ENCODE data around the gene FNDC3A.

Gene FNDC3A

GRCh38 chr13:49217962-49218492 lies 242.3 kb downstream of the FNDC3A start:
- Histone ChIP-seq H2AFZ (ENCODE audit: low read depth, low read length) (no peak overlapping the region), H3K27me3 (ENCODE audit: insufficient read depth, low read length, poor library complexity) (no peaks in the 10 kb centered on the region), H3K4me1 (ENCODE audit: insufficient read depth, low read length) (peaks cover 40% of the 10 kb centered on the region), H3K36me3 (ENCODE audit: insufficient read depth, low read length) (no peaks in the 10 kb centered on the region), H3K79me2 (ENCODE audit: insufficient read depth, low read length) (no peaks in the 10 kb centered on the region), H3K9ac (ENCODE audit: low read depth, low read length) (no peak overlapping the region), H3K9me3 (ENCODE audit: insufficient read depth, low read length, severe bottlenecking) (no peaks in the 10 kb centered on the region), H3K27ac (ENCODE audit: low read length) (no peak overlapping the region), H3K4me2 (ENCODE audit: insufficient read depth, low read length) (no peak overlapping the region), H4K20me1 (ENCODE audit: insufficient read depth, low read length) (no peaks in the 10 kb centered on the region), H3K4me3 (ENCODE audit: low read depth in 1 of 2, low read length in 2 of 2) (no peak overlapping the region)
- TF ChIP-seq EZH2 (IDR thresholded peaks at IDR 0.05; ENCODE audit: borderline replicate concordance, low read depth, low read length, severe bottlenecking), result no peak
- no peak for ATAC-seq (ENCODE audit: insufficient read depth, low read depth)
- DNase-seq, result no peak

- Histone ChIP-seq H4K20me1 (ENCODE audit: insufficient read depth, low read length) (no peaks in the 10 kb centered on the region), H3K9ac (ENCODE audit: low read depth, low read length) (no peak overlapping the region), H2AFZ (ENCODE audit: low read depth, low read length) (no peak overlapping the region), H3K27ac (ENCODE audit: low read length) (no peak overlapping the region), H3K4me2 (ENCODE audit: insufficient read depth, low read length) (no peak overlapping the region), H3K36me3 (ENCODE audit: insufficient read depth, low read length) (no peaks in the 10 kb centered on the region), H3K9me3 (ENCODE audit: insufficient read depth, low read length, severe bottlenecking) (no peaks in the 10 kb centered on the region), H3K4me1 (ENCODE audit: insufficient read depth, low read length) (peaks cover 35% of the 10 kb centered on the region), H3K27me3 (ENCODE audit: insufficient read depth, low read length, poor library complexity) (no peaks in the 10 kb centered on the region), H3K79me2 (ENCODE audit: insufficient read depth, low read length) (no peaks in the 10 kb centered on the region), H3K4me3 (ENCODE audit: low read depth in 1 of 2, low read length in 2 of 2) (no peak overlapping the region)
- TF ChIP-seq EZH2 (IDR thresholded peaks at IDR 0.05; ENCODE audit: borderline replicate concordance, low read depth, low read length, severe bottlenecking) (no peak), CTCF (IDR thresholded peaks at IDR 0.05; ENCODE audit: borderline replicate concordance, extremely low read depth, low read length, poor library complexity, severe bottlenecking) (no peak)
- ATAC-seq (ENCODE audit: insufficient read depth, low read depth) (no peak), DNase-seq (no peak)
Observed at GRCh38 chr13:49218493-49219051, 242.9 kb downstream of the FNDC3A start.

- Histone ChIP-seq H3K9ac (ENCODE audit: low read depth, low read length) (no peak overlapping the region), H3K79me2 (ENCODE audit: insufficient read depth, low read length) (no peaks in the 10 kb centered on the region), H3K4me1 (ENCODE audit: insufficient read depth, low read length) (peaks cover 24% of the 10 kb centered on the region), H4K20me1 (ENCODE audit: insufficient read depth, low read length) (no peaks in the 10 kb centered on the region), H3K4me2 (ENCODE audit: insufficient read depth, low read length) (no peak overlapping the region), H3K9me3 (ENCODE audit: insufficient read depth, low read length, severe bottlenecking) (no peaks in the 10 kb centered on the region), H3K36me3 (ENCODE audit: insufficient read depth, low read length) (no peaks in the 10 kb centered on the region), H3K27ac (ENCODE audit: low read length) (no peak overlapping the region), H3K4me3 (ENCODE audit: low read depth in 1 of 2, low read length in 2 of 2) (no peak overlapping the region), H2AFZ (ENCODE audit: low read depth, low read length) (no peak overlapping the region), H3K27me3 (ENCODE audit: insufficient read depth, low read length, poor library complexity) (no peaks in the 10 kb centered on the region)
- DNase-seq (no peak), ATAC-seq (ENCODE audit: insufficient read depth, low read depth) (no peak)
- TF ChIP-seq EZH2 (IDR thresholded peaks at IDR 0.05; ENCODE audit: borderline replicate concordance, low read depth, low read length, severe bottlenecking), result no peak
- no peak for TF ChIP-seq CTCF (IDR thresholded peaks at IDR 0.05; ENCODE audit: borderline replicate concordance, extremely low read depth, low read length, poor library complexity, severe bottlenecking)
Observed at GRCh38 chr13:49219647-49220035, 243.9 kb downstream of the FNDC3A start.

GRCh38 chr13:49220036-49220855 lies 244.5 kb downstream of the FNDC3A start, which contains the start of gene MLNR:
TSS of gene MLNR (plus strand) at chr13:49220338. CDS start at chr13:49220338, 0 bp downstream.
- Histone ChIP-seq H2AFZ (ENCODE audit: low read depth, low read length) (no peak within 1 kb of the TSS), H3K79me2 (ENCODE audit: insufficient read depth, low read length) (no peaks in the 10 kb centered on the region), H3K9ac (ENCODE audit: low read depth, low read length) (no peak within 1 kb of the TSS), H3K27ac (ENCODE audit: low read length) (no peak within 1 kb of the TSS), H3K9me3 (ENCODE audit: insufficient read depth, low read length, severe bottlenecking) (no peaks in the 10 kb centered on the region), H3K36me3 (ENCODE audit: insufficient read depth, low read length) (no peaks in the 10 kb centered on the region), H3K4me3 (ENCODE audit: low read depth in 1 of 2, low read length in 2 of 2) (no peak within 1 kb of the TSS), H3K4me1 (ENCODE audit: insufficient read depth, low read length) (peaks cover 18% of the 10 kb centered on the region), H3K27me3 (ENCODE audit: insufficient read depth, low read length, poor library complexity) (no peaks in the 10 kb centered on the region), H4K20me1 (ENCODE audit: insufficient read depth, low read length) (no peaks in the 10 kb centered on the region), H3K4me2 (ENCODE audit: insufficient read depth, low read length) (no peak within 1 kb of the TSS)
- ATAC-seq (ENCODE audit: insufficient read depth, low read depth) (no peak), DNase-seq (no peak)
- TF ChIP-seq CTCF (IDR thresholded peaks at IDR 0.05; ENCODE audit: borderline replicate concordance, extremely low read depth, low read length, poor library complexity, severe bottlenecking), result no peak
- TF ChIP-seq EZH2 (IDR thresholded peaks at IDR 0.05; ENCODE audit: borderline replicate concordance, low read depth, low read length, severe bottlenecking), result no peak
